ENCODE data around the gene DDX27. TPM values are rescaled to one million over a fixed set of nuclear protein-coding genes. Genes with fewer than 3 reads are reported as not detected.

Gene DDX27
- total and polyA plus RNA-seq, 2 of the 8 experiments (the other 6 are each of a cell fraction or from before 2014, with no cell fraction given), result 42.7 to 51.0 TPM

- Histone ChIP-seq H3K18ac (ENCODE audit: extremely low read depth, low read length) (no peak overlapping the region), H2BK5ac (ENCODE audit: low read depth, low read length) (no peak overlapping the region), H3K9me3 (ENCODE audit: insufficient read depth in 2 of 2, low read depth in 1 of 2, low read length in 1 of 2) (no peaks in the 10 kb centered on the region), H4K91ac (replicated peaks; ENCODE audit: insufficient read length, low read length) (no peak overlapping the region), H3K4ac (replicated peaks; ENCODE audit: insufficient read length, low read depth, low read length) (no peak overlapping the region), H3K9ac (replicated peaks in 1 of 4; ENCODE audit: extremely low read depth in 1 of 4, low read depth in 3 of 4, low read length in 3 of 4) (no peak overlapping the region), H4K8ac (ENCODE audit: extremely low read depth, insufficient read depth, low read length) (no peak overlapping the region), H2BK120ac (replicated peaks; ENCODE audit: low read depth, low read length) (no peak overlapping the region), H3K4me1 (replicated peaks in 1 of 4; ENCODE audit: control insufficient read depth in 3 of 4, insufficient read depth in 4 of 4, low read length in 3 of 4) (no peaks in the 10 kb centered on the region), H2BK15ac (ENCODE audit: low read length) (no peak overlapping the region), H4K5ac (ENCODE audit: insufficient read length, low read depth, low read length) (no peak overlapping the region), H2BK12ac (ENCODE audit: low read depth, low read length) (no peak overlapping the region), H3K79me2 (ENCODE audit: control insufficient read depth in 1 of 2, insufficient read depth in 2 of 2, low read length in 2 of 2) (no peaks in the 10 kb centered on the region), H3K27me3 (replicated peaks in 1 of 4; ENCODE audit: control insufficient read depth in 3 of 4, extremely low read depth in 1 of 4, insufficient read depth in 3 of 4, low read length in 3 of 4) (no peaks in the 10 kb centered on the region), H3K56ac (replicated peaks; ENCODE audit: insufficient read length, low read depth, low read length) (no peak overlapping the region), H4K20me1 (replicated peaks in 1 of 2; ENCODE audit: control insufficient read depth in 1 of 2, insufficient read depth in 2 of 2, low read length in 2 of 2) (peaks cover 2 to 6% of the 10 kb centered on the region in 2 experiments), H2AFZ (ENCODE audit: low read length) (no peak overlapping the region), H3K36me3 (ENCODE audit: control insufficient read depth in 2 of 4, insufficient read depth in 4 of 4, low read length in 3 of 4) (peaks cover 28 to 84% (median 62%) of the 10 kb centered on the region in 4 experiments), H2AK5ac (ENCODE audit: low read depth, low read length) (no peak overlapping the region), H2BK20ac (ENCODE audit: low read length) (no peak overlapping the region), H3K79me1 (ENCODE audit: low read depth, low read length) (no peaks in the 10 kb centered on the region), H3K27ac (ENCODE audit: low read depth, low read length) (no peak overlapping the region), H3K14ac (ENCODE audit: insufficient read length) (no peak overlapping the region), H3K4me3 (ENCODE audit: extremely low read depth in 1 of 4, insufficient read depth in 2 of 4, low read depth in 3 of 4, low read length in 4 of 4) (no peak overlapping the region), H3K23me2 (ENCODE audit: low read depth, low read length) (no peaks in the 10 kb centered on the region; the same call in 1 of the 2 replicates), H3K4me2 (ENCODE audit: insufficient read depth in 1 of 2, low read depth in 2 of 2, low read length in 2 of 2) (no peak overlapping the region), H3K23ac (ENCODE audit: insufficient read length) (no peak overlapping the region)
- FAIRE-seq (no peak), DNase-seq (ENCODE audit: low read depth in 1 of 2, low spot score in 2 of 2) (no peak)
- ChIA-PET POLR2A (ENCODE audit: partially characterized antibody) (interaction anchor here (0.7 to 5.0 kb wide), 7 partner anchors 13 to 206 kb away, joined by 3 to 25 read pairs (median 3); partner anchors contain the start of genes CSE1L and ZNFX1), CTCF (ENCODE audit: partially characterized antibody) (interaction anchor here (0.6 to 4.0 kb wide), 5 partner anchors 8 to 96 kb away, joined by 3 to 41 read pairs (median 5); no protein-coding TSS in a partner anchor)
- WGBS, 2 experiments (ENCODE audit: extremely low coverage in 1 of 2, insufficient coverage in 1 of 2, insufficient read length in 1 of 2, insufficient replicate concordance in 2 of 2, low coverage in 1 of 2, low lambda C conversion rate in 2 of 2, missing lambda C conversion rate in 1 of 2), result 89% methylated on average over 6 of the region's 6 CpGs; no CpG with 5 or more reads in 1 of the 2 experiments
- TF ChIP-seq HDAC6 (IDR thresholded peaks at IDR 0.05; ENCODE audit: low read depth, low read length) (no peak), BRCA1 (IDR thresholded peaks at IDR 0.05; ENCODE audit: low read depth, low read length) (no peak), TBP (IDR thresholded peaks at IDR 0.05; ENCODE audit: low read depth, low read length) (no peak), TEAD4 (IDR thresholded peaks at IDR 0.05; ENCODE audit: low read depth, low read length) (no peak), RAD21 (IDR thresholded peaks at IDR 0.05 in 1 of 2, conservative IDR thresholded peaks at IDR 0.05 in 1 of 2; ENCODE audit: low read depth in 2 of 2, low read length in 2 of 2) (no peak), RXRA (IDR thresholded peaks at IDR 0.05; ENCODE audit: insufficient read depth, low read depth, low read length) (no peak), EP300 (IDR thresholded peaks at IDR 0.05; ENCODE audit: borderline replicate concordance in 1 of 2, low read depth in 2 of 2, low read length in 2 of 2) (no peak), TCF12 (IDR thresholded peaks at IDR 0.05; ENCODE audit: low read depth, low read length) (no peak), CTCF (IDR thresholded peaks at IDR 0.05; ENCODE audit: control extremely low read depth in 1 of 3, insufficient read depth in 1 of 3, low read depth in 1 of 3, low read length in 3 of 3) (no peak)
Measured at GRCh38 chr20:49252556-49253350, 33.5 kb downstream of the DDX27 start.

Measured in H1 (cell line).